HepG2 (cell line): Measurements from ENCODE around the gene TMEM53. TPM values are rescaled to one million over a fixed set of nuclear protein-coding genes. Genes with fewer than 3 reads are reported as not detected.

Experiments
- ATAC-seq: fragments of 200-7000 bp; cut with Tn5 transposase; 3 replicates; pipeline ENCODE4 v1.9.1; 2020; ENCODE audit warnings: mild to moderate bottlenecking, moderate library complexity
- BruUV-seq: library from RNA; stranded (reverse); fragments of 400-500 nt; replicated peaks from 2 replicates; lab custom pipeline; 2021; lab: Mats Ljungman, UMichigan
- CTCF ChIA-PET: fragments of 300-600 bp; formaldehyde crosslinking; extraction: SDS; loops from one replicate; lab custom pipeline; 2021; ENCODE audit warnings: low total read pairs, inconsistent platforms, low intra/inter-chr PET ratio; lab: Yijun Ruan, JAX
- POLR2A ChIA-PET: fragments of 350-600 bp; sonication (Branson Sonifier 250); formaldehyde crosslinking; loops from one replicate; lab custom pipeline; 2020; ENCODE audit warnings: antibody characterized with exemption, inconsistent platforms; lab: Yijun Ruan, JAX
- DNase-seq: peaks from one replicate; pipeline ENCODE4 v3.0.0-alpha.2; 2015; ENCODE audit warnings: low spot score
- FAIRE-seq: peaks from 3 replicates; lab custom pipeline; 2011; peaks lifted over from hg19 to GRCh38; lab: Jason Lieb, UNC
- H2AFZ ChIP-seq: one replicate; pipeline ENCODE4 v1.6.1; 2011; ENCODE audit warnings: low read length, inconsistent platforms
- H3K27ac ChIP-seq: fragments of 300-600 bp; 3 replicates; pipeline ENCODE4 v1.8.0; 2011; ENCODE audit warnings: mixed run types, mild to moderate bottlenecking, mixed read lengths, low read length, inconsistent platforms; ENCODE audit not compliant: insufficient read depth; ENCODE audit errors: extremely low read length
- H3K27me3 ChIP-seq, 2 experiments: fragments of 200-600 bp in 1 of 2; 2 replicates in 1 of 2; 3 replicates in 1 of 2; pipeline versions ENCODE4 v1.6.0 to v1.8.0; 2011; ENCODE audit warnings: low read length in 2 of 2, mild to moderate bottlenecking in 2 of 2, moderate library complexity in 2 of 2, inconsistent platforms in 1 of 2; ENCODE audit not compliant: insufficient read depth in 2 of 2, control insufficient read depth in 1 of 2
- H3K36me3 ChIP-seq, 2 experiments: fragments of 200-600 bp in 1 of 2; replicated peaks in 1 of 2; 2 replicates in 1 of 2; 3 replicates in 1 of 2; pipeline versions ENCODE4 v1.5.1 to v1.8.0; 2011; ENCODE audit warnings: low read length in 2 of 2, inconsistent platforms in 1 of 2; ENCODE audit not compliant: insufficient read depth in 2 of 2, control insufficient read depth in 1 of 2
- H3K4me1 ChIP-seq: 2 replicates; pipeline ENCODE4 v1.5.1; 2012; ENCODE audit warnings: low read length, inconsistent platforms; ENCODE audit not compliant: insufficient read depth
- H3K4me2 ChIP-seq: 2 replicates; pipeline ENCODE4 v1.6.0; 2011; ENCODE audit warnings: low read depth, low read length, inconsistent platforms
- H3K4me3 ChIP-seq, 3 experiments: fragments of 200-600 bp in 1 of 3; sonication (generic), shearing (Covaris generic) in 1 of 3; replicated peaks in 1 of 3; 2 replicates each; pipeline ENCODE4 v1.5.1; 2011 to 2016; ENCODE audit warnings: low read length in 3 of 3, inconsistent platforms in 2 of 3, low read depth in 2 of 3, mild to moderate bottlenecking in 2 of 3, control low read depth in 1 of 3, mixed read lengths in 1 of 3; ENCODE audit not compliant: insufficient read depth in 1 of 3
- H3K79me2 ChIP-seq: one replicate; pipeline ENCODE4 v1.6.1; 2011; ENCODE audit warnings: low read length, inconsistent platforms; ENCODE audit not compliant: insufficient read depth
- H3K9ac ChIP-seq: 2 replicates; pipeline ENCODE4 v1.6.0; 2011; ENCODE audit warnings: mild to moderate bottlenecking, low read depth, low read length, inconsistent platforms; ENCODE audit not compliant: insufficient read depth
- H3K9me3 ChIP-seq: 2 replicates; pipeline ENCODE4 v1.5.1; 2012; ENCODE audit warnings: mild to moderate bottlenecking, low read length
- H4K20me1 ChIP-seq: 2 replicates; pipeline ENCODE4 v1.6.0; 2011; ENCODE audit warnings: inconsistent platforms, mild to moderate bottlenecking, low read length, moderate library complexity; ENCODE audit not compliant: insufficient read depth
- PCBP2 ChIP-seq: fragments of 200-400 bp; formaldehyde crosslinking; optimal IDR thresholded peaks from 2 replicates; pipeline ENCODE3; 2018; ENCODE audit warnings: low read length, low read depth; ENCODE audit not compliant: poor library complexity, severe bottlenecking
- ZBTB7B ChIP-seq: sonication (generic); formaldehyde crosslinking; IDR thresholded peaks from 2 replicates; pipeline ENCODE4 v1.4.0; 2020; ENCODE audit warnings: missing genetic modification reagents
- ZNF121 ChIP-seq: sonication (generic); formaldehyde crosslinking; IDR thresholded peaks from 2 replicates; pipeline ENCODE4 v1.5.0; 2020; ENCODE audit warnings: mild to moderate bottlenecking, missing genetic modification reagents
- ZNF577 ChIP-seq: sonication (generic); formaldehyde crosslinking; IDR thresholded peaks from 2 replicates; pipeline ENCODE4 v1.4.0; 2020; ENCODE audit warnings: mild to moderate bottlenecking, low read depth, missing genetic modification reagents, borderline replicate concordance
- ZNF672 ChIP-seq: sonication (generic); formaldehyde crosslinking; IDR thresholded peaks from 2 replicates; pipeline ENCODE4 v1.8.1; 2022; ENCODE audit warnings: missing genetic modification reagents
- ZNF768 ChIP-seq: sonication (generic); formaldehyde crosslinking; IDR thresholded peaks from 2 replicates; pipeline ENCODE4 v1.4.0; 2020; ENCODE audit warnings: missing genetic modification reagents
- WGBS: methylation state at CpG from one replicate; pipeline ENCODE4 v1.1.6; 2017; ENCODE audit warnings: low lambda C conversion rate; 5-methylcytosine and 5-hydroxymethylcytosine counted together
- in situ Hi-C: cut with HindIII; loops from 2 replicates; pipeline ENCODE4 v1.10.0; 2017; ENCODE audit warnings: low pct_unique_long_range_greater_than_20kb; ENCODE audit not compliant: extremely low pct_ligation_motif_present
- intact Hi-C: fragments of 100-400 bp; cut with micrococcal nuclease; formaldehyde crosslinking; loops from one replicate; pipeline ENCODE4 v1.10.0; 2022; ENCODE audit not compliant: unreplicated experiment
- polyA plus RNA-seq, 8 experiments: library from polyadenylated mRNA; depleted of rRNA in 3 of 8; stranded (reverse) in 7 of 8; unstranded in 1 of 8; fragments of >200 nt; fragmentation: Illumina TruSeq in 4 of 8; extraction: Trizol in 4 of 8; gene quantifications; 2 replicates each; pipeline versions ENCODE4 v1.2.1 to v1.2.3, GENCODE V29; 2011 to 2016; ENCODE audit warnings: low read depth in 4 of 8, missing spikeins in 1 of 8, mixed read lengths in 1 of 8; ENCODE audit not compliant: insufficient read depth in 1 of 8
- total RNA-seq, 5 experiments: library from RNA; depleted of rRNA; stranded (reverse); fragments of >200 nt; fragmentation: Illumina TruSeq; extraction: Trizol; gene quantifications; 2 replicates each; pipeline ENCODE4 v1.2.3, GENCODE V29; 2016; ENCODE audit warnings: low read depth in 1 of 5
- TF ChIP-seq, protein P1 (sequence below): sonication (generic); formaldehyde crosslinking; IDR thresholded peaks from 2 replicates; pipeline ENCODE4 v1.4.0; 2020; ENCODE audit warnings: missing genetic modification reagents

TMEM53 gene
- total and polyA plus RNA-seq, 2 of the 13 experiments (the other 11 are each of a cell fraction or from before 2014, with no cell fraction given), result 12.6 to 20.2 TPM

GRCh38 chr1:44695671-44696070 lies 21.4 kb upstream of the TMEM53 start:
- H2AFZ ChIP-seq, result no peak overlapping the region
- no peaks in the 10 kb centered on the region for H3K36me3 ChIP-seq
- no peak overlapping the region for H3K4me3 ChIP-seq
- CTCF ChIA-PET, result no interaction called here
- no peak overlapping the region for H3K4me2 ChIP-seq
- 70% methylated on average over 4 of the region's 4 CpGs for WGBS
- H3K4me1 ChIP-seq, result peaks cover 35% of the 10 kb centered on the region
- no peak overlapping the region for H3K27ac ChIP-seq
- no peaks in the 10 kb centered on the region for H4K20me1 ChIP-seq
- DNase-seq, result no peak
- TF ChIP-seq ZNF121 (CRISPR knock-in tag) (peak; percentile 85), ZNF768 (no peak), ZNF577 (CRISPR knock-in tag) (no peak), ZNF672 (CRISPR knock-in tag) (no peak), ZBTB7B (CRISPR knock-in tag) (no peak), PCBP2 (no peak)
- TF ChIP-seq, protein P1, sequence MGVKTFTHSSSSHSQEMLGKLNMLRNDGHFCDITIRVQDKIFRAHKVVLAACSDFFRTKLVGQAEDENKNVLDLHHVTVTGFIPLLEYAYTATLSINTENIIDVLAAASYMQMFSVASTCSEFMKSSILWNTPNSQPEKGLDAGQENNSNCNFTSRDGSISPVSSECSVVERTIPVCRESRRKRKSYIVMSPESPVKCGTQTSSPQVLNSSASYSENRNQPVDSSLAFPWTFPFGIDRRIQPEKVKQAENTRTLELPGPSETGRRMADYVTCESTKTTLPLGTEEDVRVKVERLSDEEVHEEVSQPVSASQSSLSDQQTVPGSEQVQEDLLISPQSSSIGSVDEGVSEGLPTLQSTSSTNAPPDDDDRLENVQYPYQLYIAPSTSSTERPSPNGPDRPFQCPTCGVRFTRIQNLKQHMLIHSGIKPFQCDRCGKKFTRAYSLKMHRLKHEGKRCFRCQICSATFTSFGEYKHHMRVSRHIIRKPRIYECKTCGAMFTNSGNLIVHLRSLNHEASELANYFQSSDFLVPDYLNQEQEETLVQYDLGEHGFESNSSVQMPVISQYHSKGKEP (CRISPR knock-in tag), result no peak
- TF ChIP-seq, all 625 proteins: peak for 1
- BruUV-seq, result no TSS peak
- ATAC-seq, result no peak
- no peak for FAIRE-seq
- Histone ChIP-seq H3K9ac (no peak overlapping the region), H3K27me3 (no peaks in the 10 kb centered on the region), H3K79me2 (no peaks in the 10 kb centered on the region), H3K9me3 (no peaks in the 10 kb centered on the region)
- in situ Hi-C loops (no loop called here), intact Hi-C loops (no loop called here)
- POLR2A ChIA-PET, result interaction anchor here (3.0 kb wide), 1 partner anchor 26 kb away, joined by 14 read pairs; no protein-coding TSS in a partner anchor
